Endothelial cell of umbilical vein (primary cell): ENCODE data around the gene ADRM1. TPM values are rescaled to one million over a fixed set of nuclear protein-coding genes. Genes with fewer than 3 reads are reported as not detected.

ENCODE experiments used
- BruUV-seq: library from RNA; stranded (reverse); fragments of 400-500 nt; replicated peaks from 2 replicates; lab custom pipeline; 2021; lab: Mats Ljungman, UMichigan
- CTCF ChIA-PET: fragments of 300-600, 350-600 bp; sonication (Branson Sonifier 250); formaldehyde crosslinking; loops from one replicate; lab custom pipeline; 2021; ENCODE audit warnings: antibody characterized with exemption, inconsistent platforms; lab: Charles Lee
- POLR2A ChIA-PET: fragments of 300-600, 350-600 bp; sonication (Branson Sonifier 250); formaldehyde crosslinking; loops from one replicate; lab custom pipeline; 2021; ENCODE audit warnings: antibody characterized with exemption, inconsistent platforms; lab: Charles Lee
- DNase-seq: peaks from one replicate; pipeline ENCODE4 v3.0.0-alpha.2; 2011; ENCODE audit warnings: low read depth, low spot score
- FAIRE-seq: peaks from 2 replicates; lab custom pipeline; 2011; peaks lifted over from hg19 to GRCh38; lab: Jason Lieb, UNC
- H2AFZ ChIP-seq: 2 replicates; pipeline ENCODE4 v1.6.0; 2012; ENCODE audit warnings: low read depth, low read length, control low read depth, inconsistent platforms
- H3K27ac ChIP-seq: 2 replicates; pipeline ENCODE4 v1.5.1; 2011; ENCODE audit warnings: low read depth, mild to moderate bottlenecking, control low read depth, low read length, moderate library complexity; ENCODE audit not compliant: insufficient read depth
- H3K27me3 ChIP-seq, 2 experiments: 2 replicates each; pipeline versions ENCODE4 v1.6.0 to v1.6.1; 2011; ENCODE audit warnings: low read length in 2 of 2, mixed read lengths in 1 of 2; ENCODE audit not compliant: control insufficient read depth in 2 of 2, insufficient read depth in 2 of 2
- H3K36me3 ChIP-seq, 2 experiments: 2 replicates in 1 of 2; 3 replicates in 1 of 2; pipeline ENCODE4 v1.5.1; 2011; ENCODE audit warnings: low read length in 2 of 2, mild to moderate bottlenecking in 1 of 2, moderate library complexity in 1 of 2; ENCODE audit not compliant: control insufficient read depth in 2 of 2, insufficient read depth in 2 of 2; ENCODE audit errors: extremely low read depth in 1 of 2
- H3K4me1 ChIP-seq: 3 replicates; pipeline ENCODE4 v1.5.1; 2011; ENCODE audit warnings: mild to moderate bottlenecking, low read length; ENCODE audit not compliant: control insufficient read depth, insufficient read depth; ENCODE audit errors: extremely low read depth
- H3K4me2 ChIP-seq: 2 replicates; pipeline ENCODE4 v1.6.1; 2011; ENCODE audit warnings: low read length, control low read depth, mixed read lengths; ENCODE audit not compliant: insufficient read depth
- H3K4me3 ChIP-seq, 3 experiments: fragments of 200-600 bp in 1 of 3; sonication (generic), shearing (Covaris generic) in 1 of 3; replicated peaks in 1 of 3; 2 replicates each; pipeline ENCODE4 v1.5.1; 2011 to 2016; ENCODE audit warnings: control low read depth in 3 of 3, low read length in 3 of 3, mild to moderate bottlenecking in 2 of 3, inconsistent platforms in 1 of 3, low read depth in 1 of 3, moderate library complexity in 1 of 3; ENCODE audit not compliant: insufficient read depth in 1 of 3
- H3K79me2 ChIP-seq: 2 replicates; pipeline ENCODE4 v1.6.0; 2012; ENCODE audit warnings: low read length, inconsistent platforms; ENCODE audit not compliant: control insufficient read depth, insufficient read depth
- H3K9ac ChIP-seq: replicated peaks from 2 replicates; pipeline ENCODE3; 2011; ENCODE audit warnings: low read length, control low read depth; ENCODE audit not compliant: insufficient read depth; ENCODE audit errors: extremely low read depth
- H3K9me1 ChIP-seq: replicated peaks from 3 replicates; pipeline ENCODE4 v1.6.0; 2011; ENCODE audit warnings: mild to moderate bottlenecking, low read length; ENCODE audit not compliant: control insufficient read depth, insufficient read depth; ENCODE audit errors: extremely low read depth
- H3K9me3 ChIP-seq: replicated peaks from 2 replicates; pipeline ENCODE4 v1.5.1; 2012; ENCODE audit warnings: low read length, inconsistent platforms; ENCODE audit not compliant: control insufficient read depth, insufficient read depth
- H4K20me1 ChIP-seq: replicated peaks from 2 replicates; pipeline ENCODE3; 2011; ENCODE audit warnings: mild to moderate bottlenecking, low read length; ENCODE audit not compliant: control insufficient read depth, insufficient read depth; ENCODE audit errors: extremely low read depth
- EZH2 ChIP-seq: IDR thresholded peaks from 2 replicates; pipeline ENCODE4 v1.6.1; 2012; ENCODE audit warnings: borderline replicate concordance, low read depth, mild to moderate bottlenecking, moderate library complexity, low read length, inconsistent platforms; ENCODE audit not compliant: severe bottlenecking
- FOS ChIP-seq: IDR thresholded peaks from 2 replicates; pipeline ENCODE4 v1.6.1; 2011; ENCODE audit warnings: mild to moderate bottlenecking, low read length, moderate library complexity, borderline replicate concordance; ENCODE audit not compliant: insufficient read depth
- GATA2 ChIP-seq: IDR thresholded peaks from 2 replicates; pipeline ENCODE4 v1.7.0; 2011; ENCODE audit warnings: low read depth, mild to moderate bottlenecking, moderate library complexity, mixed read lengths, low read length; ENCODE audit not compliant: insufficient read length, insufficient read depth
- JUN ChIP-seq: IDR thresholded peaks from 2 replicates; pipeline ENCODE4 v1.6.1; 2011; ENCODE audit warnings: borderline replicate concordance, low read depth; ENCODE audit not compliant: insufficient read length, insufficient read depth
- MYC ChIP-seq: IDR thresholded peaks from one replicate; pipeline ENCODE4 v1.6.1; 2011; ENCODE audit warnings: mild to moderate bottlenecking, low read depth, low read length
- POLR2A ChIP-seq: IDR thresholded peaks from 2 replicates; pipeline ENCODE4 v1.6.1; 2012; ENCODE audit warnings: low read depth, mild to moderate bottlenecking, control low read depth, low read length
- POLR2AphosphoS5 ChIP-seq: IDR thresholded peaks from 2 replicates; pipeline ENCODE4 v1.6.1; 2012; ENCODE audit warnings: low read depth, mild to moderate bottlenecking, control low read depth, low read length, moderate library complexity; ENCODE audit not compliant: insufficient read depth
- dilution Hi-C: fragments of 300-500 bp; cut with MboI; formaldehyde crosslinking; loops from one replicate; pipeline ENCODE4 v1.15.0; 2019; ENCODE audit warnings: low sequenced_read_pairs; ENCODE audit not compliant: extremely low pct_ligation_motif_present
- intact Hi-C: fragments of 100-400 bp; cut with micrococcal nuclease; formaldehyde crosslinking; loops from one replicate; pipeline ENCODE4 v1.10.0; 2022
- polyA plus RNA-seq, 4 experiments: library from polyadenylated mRNA; depleted of rRNA in 3 of 4; stranded (reverse) in 3 of 4; unstranded in 1 of 4; fragments of >200 nt; gene quantifications; 2 replicates each; pipeline versions ENCODE4 v1.2.1 to v1.2.3, GENCODE V29; 2011 to 2012; ENCODE audit warnings: missing spikeins in 1 of 4
- total RNA-seq: library from RNA; stranded (reverse); gene quantifications from 2 replicates; pipeline ENCODE4 v1.2.3, GENCODE V29; 2021
- TF ChIP-seq, protein P1 (sequence below): IDR thresholded peaks from 2 replicates; pipeline ENCODE4 v1.6.1; 2011; ENCODE audit not compliant: insufficient read depth, insufficient read length
- TF ChIP-seq, protein P2 (sequence below), 2 donors: IDR thresholded peaks; 1 replicate in 1 of 2; 2 replicates in 1 of 2; pipeline ENCODE4 v1.5.1; 2011; ENCODE audit warnings: low read length in 2 of 2, mild to moderate bottlenecking in 2 of 2, moderate library complexity in 2 of 2, control low read depth in 1 of 2, inconsistent platforms in 1 of 2, low read depth in 1 of 2; ENCODE audit not compliant: insufficient read depth in 1 of 2; ENCODE audit errors: extremely low read depth in 1 of 2

Gene ADRM1
- total and polyA plus RNA-seq, 2 donors (not counting 3 experiments of a cell fraction or from before 2014, with no cell fraction given), result 154 to 179 TPM

DNA sequence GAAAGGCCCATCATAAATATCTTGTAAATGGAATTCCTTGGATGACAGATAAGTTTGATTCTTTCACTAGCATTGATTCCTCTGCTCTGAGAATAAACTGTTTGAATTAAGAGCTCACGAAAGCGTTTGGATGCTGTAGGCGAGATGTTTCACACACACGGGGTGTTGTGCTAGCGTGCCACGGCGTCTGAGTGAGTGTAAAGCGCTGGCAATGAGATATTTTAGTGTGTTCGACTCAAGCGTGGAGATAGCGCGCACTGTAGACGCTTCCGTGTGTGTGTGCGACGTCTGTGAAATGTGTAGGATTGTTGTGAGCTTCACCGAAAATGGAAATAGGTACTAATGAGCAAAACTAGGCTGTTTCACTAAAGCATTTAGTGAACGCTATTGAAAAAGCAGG, 29.4 kb upstream of the ADRM1 start:
- Histone ChIP-seq H3K4me3 (no peak overlapping the region), H2AFZ (no peak overlapping the region), H3K27me3 (no peaks in the 10 kb centered on the region), H3K36me3 (peaks cover 3 to 17% of the 10 kb centered on the region in 2 experiments), H3K4me2 (no peak overlapping the region), H3K27ac (no peak overlapping the region), H4K20me1 (no peaks in the 10 kb centered on the region), H3K9me3 (no peaks in the 10 kb centered on the region), H3K79me2 (no peaks in the 10 kb centered on the region), H3K4me1 (no peaks in the 10 kb centered on the region), H3K9me1 (no peaks in the 10 kb centered on the region), H3K9ac (no peak overlapping the region)
- ChIA-PET POLR2A (no interaction called here), CTCF (no interaction called here)
- dilution Hi-C loops (no loop called here), intact Hi-C loops (no loop called here)
- DNase-seq, result no peak
- TF ChIP-seq, protein P1, sequence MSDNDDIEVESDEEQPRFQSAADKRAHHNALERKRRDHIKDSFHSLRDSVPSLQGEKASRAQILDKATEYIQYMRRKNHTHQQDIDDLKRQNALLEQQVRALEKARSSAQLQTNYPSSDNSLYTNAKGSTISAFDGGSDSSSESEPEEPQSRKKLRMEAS, result no peak
- TF ChIP-seq POLR2A (no peak), FOS (no peak), MYC (no peak), POLR2AphosphoS5 (no peak), JUN (no peak), GATA2 (no peak), EZH2 (no peak)
- TF ChIP-seq, protein P2, sequence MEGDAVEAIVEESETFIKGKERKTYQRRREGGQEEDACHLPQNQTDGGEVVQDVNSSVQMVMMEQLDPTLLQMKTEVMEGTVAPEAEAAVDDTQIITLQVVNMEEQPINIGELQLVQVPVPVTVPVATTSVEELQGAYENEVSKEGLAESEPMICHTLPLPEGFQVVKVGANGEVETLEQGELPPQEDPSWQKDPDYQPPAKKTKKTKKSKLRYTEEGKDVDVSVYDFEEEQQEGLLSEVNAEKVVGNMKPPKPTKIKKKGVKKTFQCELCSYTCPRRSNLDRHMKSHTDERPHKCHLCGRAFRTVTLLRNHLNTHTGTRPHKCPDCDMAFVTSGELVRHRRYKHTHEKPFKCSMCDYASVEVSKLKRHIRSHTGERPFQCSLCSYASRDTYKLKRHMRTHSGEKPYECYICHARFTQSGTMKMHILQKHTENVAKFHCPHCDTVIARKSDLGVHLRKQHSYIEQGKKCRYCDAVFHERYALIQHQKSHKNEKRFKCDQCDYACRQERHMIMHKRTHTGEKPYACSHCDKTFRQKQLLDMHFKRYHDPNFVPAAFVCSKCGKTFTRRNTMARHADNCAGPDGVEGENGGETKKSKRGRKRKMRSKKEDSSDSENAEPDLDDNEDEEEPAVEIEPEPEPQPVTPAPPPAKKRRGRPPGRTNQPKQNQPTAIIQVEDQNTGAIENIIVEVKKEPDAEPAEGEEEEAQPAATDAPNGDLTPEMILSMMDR (IDR thresholded peaks at IDR 0.05; ENCODE audit: extremely low read depth in 1 of 2, insufficient read depth in 1 of 2, low read depth in 1 of 2, low read length in 2 of 2), result no peak
- no TSS peak for BruUV-seq
- FAIRE-seq, result no peak
